ENCODE data around the gene GPR161. TPM values are rescaled to one million over a fixed set of nuclear protein-coding genes. Genes with fewer than 3 reads are reported as not detected.

Gene GPR161
- total RNA-seq, 1 experiment from 2014 or later, result 13.7 TPM

- ChIA-PET POLR2A (no interaction called here), RAD21 (ENCODE audit: low non-redundant PET in 1 of 2, low total read pairs in 2 of 2, uncharacterized antibody in 2 of 2, unreplicated experiment in 2 of 2) (no interaction called here)
These were observed 82.6 kb downstream of the GPR161 start for GRCh38 chr1:168054117-168054516.

More at GRCh38 chr1:168054117-168054516, 82.6 kb downstream of the GPR161 start:
- no peaks in the 10 kb centered on the region for H3K9me3 ChIP-seq (ENCODE audit: control insufficient read depth in 1 of 2, insufficient read depth in 1 of 2, low read depth in 1 of 2, low read length in 2 of 2)
- no peaks in the 10 kb centered on the region for H3K36me3 ChIP-seq (ENCODE audit: control insufficient read depth in 1 of 2, insufficient read depth in 2 of 2, low read length in 2 of 2)
- H3K9me2 ChIP-seq (ENCODE audit: insufficient read depth), result no peaks in the 10 kb centered on the region
- no peak for TF ChIP-seq ATF3 (IDR thresholded peaks at IDR 0.05)
- no peak for TF ChIP-seq EZH2phosphoT487 (IDR thresholded peaks at IDR 0.05; ENCODE audit: borderline replicate concordance)
- no peak for TF ChIP-seq REST (IDR thresholded peaks at IDR 0.05; ENCODE audit: low read depth)
- TF ChIP-seq SRF (IDR thresholded peaks at IDR 0.05; ENCODE audit: low read depth), result no peak
- no peak for TF ChIP-seq JUND (IDR thresholded peaks at IDR 0.05)
- no peak for TF ChIP-seq CBX3 (IDR thresholded peaks at IDR 0.05; ENCODE audit: low read depth)
- TF ChIP-seq POLR2A (IDR thresholded peaks at IDR 0.05; ENCODE audit: borderline replicate concordance, extremely low read depth, insufficient read depth, insufficient read length), result no peak
- no peak for TF ChIP-seq SP1 (IDR thresholded peaks at IDR 0.05; ENCODE audit: low read depth)
- no peak for TF ChIP-seq ZNF274 (IDR thresholded peaks at IDR 0.05; ENCODE audit: low read depth, low read length)
- TF ChIP-seq EGR1 (IDR thresholded peaks at IDR 0.05; ENCODE audit: low read depth), result no peak
- no peak for TF ChIP-seq EZH2 (IDR thresholded peaks at IDR 0.05)
- no peak overlapping the region for H2AFZ ChIP-seq (ENCODE audit: low read depth, low read length, poor library complexity, severe bottlenecking)
- no peaks in the 10 kb centered on the region for H3K79me2 ChIP-seq (ENCODE audit: insufficient read depth, low read length)
- H3K9ac ChIP-seq (ENCODE audit: low read length), result no peak overlapping the region
- CTCF ChIA-PET, result interaction anchor here (2.2 kb wide), 1 partner anchor 29 kb away, joined by 6 read pairs; no protein-coding TSS in a partner anchor
- intact Hi-C loops (cut with micrococcal nuclease), result no loop called here
- BruUV-seq (replicated peaks), result no TSS peak
- no peak for DNase-seq (ENCODE audit: low read depth, low spot score)
- H3K4me2 ChIP-seq (ENCODE audit: low read length), result no peak overlapping the region
- no peak overlapping the region for H3K4me3 ChIP-seq (replicated peaks in 1 of 2; ENCODE audit: low read depth in 1 of 2, low read length in 2 of 2)
- H3K27me3 ChIP-seq (ENCODE audit: insufficient read depth, low read length), result no peaks in the 10 kb centered on the region
- no peaks in the 10 kb centered on the region for H3K4me1 ChIP-seq (ENCODE audit: control insufficient read depth in 1 of 2, insufficient read depth in 2 of 2, low read length in 2 of 2)
- H3K27ac ChIP-seq (ENCODE audit: low read depth, low read length), result no peak overlapping the region
- H4K20me1 ChIP-seq (ENCODE audit: insufficient read depth), result no peaks in the 10 kb centered on the region
- no peak for ATAC-seq
